NK-92 treated with Interleukin-12 subunit alpha and Interleukin-12 subunit beta, amount 100 ng/mL, for 24 hours (cell line): ENCODE data around the gene NOSIP.

Source experiments
- DNase-seq: peaks from one replicate; lab custom pipeline; 2025; lab: John Stamatoyannopoulos, UW

Gene NOSIP

GRCh38 chr19:49507803-49508494, 72.4 kb downstream of the NOSIP start:
- no peak for DNase-seq

GRCh38 chr19:49506575-49507105, 73.7 kb downstream of the NOSIP start:
- DNase-seq, result no peak
